Measurements from ENCODE around the gene UNC119. TPM values are rescaled to one million over a fixed set of nuclear protein-coding genes. Genes with fewer than 3 reads are reported as not detected.
A peak's percentile ranks its signal among the peaks of the same experiment; 100 is the strongest.

The UNC119 gene
- total and polyA plus RNA-seq, 2 of the 13 experiments (the other 11 are each of a cell fraction or from before 2014, with no cell fraction given) = 10.4 to 63.1 TPM

DNA sequence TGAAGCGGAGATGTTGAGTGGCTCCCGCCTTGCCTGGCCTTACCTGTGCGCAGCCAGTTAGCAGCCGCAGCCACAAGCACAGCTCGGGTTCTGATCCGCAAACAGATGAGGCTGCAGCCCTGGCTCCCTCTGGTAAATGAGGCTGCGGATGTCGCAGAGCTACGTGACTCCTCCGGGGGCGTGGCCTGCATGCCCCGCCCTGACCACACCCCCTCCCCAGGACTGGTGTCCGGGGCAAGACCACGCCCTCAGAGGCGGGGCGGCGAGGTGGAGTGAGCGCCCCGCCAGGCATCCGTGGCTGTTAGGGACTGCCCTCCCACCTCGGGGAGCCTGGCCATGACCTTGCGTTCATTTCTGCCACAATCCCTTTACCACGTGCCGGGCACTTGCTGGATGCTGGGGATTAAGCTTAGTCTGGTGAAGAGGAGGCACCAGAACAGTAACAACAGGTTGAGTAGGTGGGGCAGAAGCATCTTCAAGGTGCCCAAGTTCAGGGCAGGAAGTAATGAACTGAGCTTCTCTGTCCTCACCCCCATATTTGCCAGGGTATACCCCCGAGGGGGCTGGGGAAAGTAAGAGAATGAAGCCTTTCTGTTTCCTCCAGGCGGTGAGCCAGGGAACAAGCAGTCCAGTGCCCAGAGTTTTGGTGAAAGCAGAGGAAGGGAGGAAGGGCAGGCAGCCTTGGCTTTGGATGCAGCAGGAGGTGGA, 24.5 kb upstream of the UNC119 start, which contains the start of gene ALDOC (continued):
- TF ChIP-seq, protein P1, sequence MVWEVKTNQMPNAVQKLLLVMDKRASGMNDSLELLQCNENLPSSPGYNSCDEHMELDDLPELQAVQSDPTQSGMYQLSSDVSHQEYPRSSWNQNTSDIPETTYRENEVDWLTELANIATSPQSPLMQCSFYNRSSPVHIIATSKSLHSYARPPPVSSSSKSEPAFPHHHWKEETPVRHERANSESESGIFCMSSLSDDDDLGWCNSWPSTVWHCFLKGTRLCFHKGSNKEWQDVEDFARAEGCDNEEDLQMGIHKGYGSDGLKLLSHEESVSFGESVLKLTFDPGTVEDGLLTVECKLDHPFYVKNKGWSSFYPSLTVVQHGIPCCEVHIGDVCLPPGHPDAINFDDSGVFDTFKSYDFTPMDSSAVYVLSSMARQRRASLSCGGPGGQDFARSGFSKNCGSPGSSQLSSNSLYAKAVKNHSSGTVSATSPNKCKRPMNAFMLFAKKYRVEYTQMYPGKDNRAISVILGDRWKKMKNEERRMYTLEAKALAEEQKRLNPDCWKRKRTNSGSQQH (CRISPR knock-in tag; IDR thresholded peaks at IDR 0.05; ENCODE audit: low read depth) = peak; percentile 84; the same call in 1 of the 2 replicates
- TF ChIP-seq ZNF446 (CRISPR knock-in tag; IDR thresholded peaks at IDR 0.05) = no peak
- peak; percentile 77; the same call in 1 of the 2 replicates for TF ChIP-seq SAFB2 (CRISPR knock-in tag; IDR thresholded peaks at IDR 0.05; ENCODE audit: borderline replicate concordance, low read depth)
- TF ChIP-seq RAD21 (CRISPR knock-in tag; IDR thresholded peaks at IDR 0.05) = no peak; the same call in 1 of the 2 replicates
- TF ChIP-seq SP1 (IDR thresholded peaks at IDR 0.05) = no peak
- peak; percentile 98 for TF ChIP-seq SP1 (CRISPR knock-in tag; IDR thresholded peaks at IDR 0.05)
- TF ChIP-seq, protein P2, sequence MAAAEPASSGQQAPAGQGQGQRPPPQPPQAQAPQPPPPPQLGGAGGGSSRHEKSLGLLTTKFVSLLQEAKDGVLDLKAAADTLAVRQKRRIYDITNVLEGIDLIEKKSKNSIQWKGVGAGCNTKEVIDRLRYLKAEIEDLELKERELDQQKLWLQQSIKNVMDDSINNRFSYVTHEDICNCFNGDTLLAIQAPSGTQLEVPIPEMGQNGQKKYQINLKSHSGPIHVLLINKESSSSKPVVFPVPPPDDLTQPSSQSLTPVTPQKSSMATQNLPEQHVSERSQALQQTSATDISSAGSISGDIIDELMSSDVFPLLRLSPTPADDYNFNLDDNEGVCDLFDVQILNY (CRISPR knock-in tag; conservative IDR thresholded peaks at IDR 0.05) = no peak
- TF ChIP-seq FLYWCH1 (CRISPR knock-in tag; IDR thresholded peaks at IDR 0.05) = 0 out of 2 replicates have a peak, but pooled peaks have one; percentile 27
- TF ChIP-seq, protein P3, sequence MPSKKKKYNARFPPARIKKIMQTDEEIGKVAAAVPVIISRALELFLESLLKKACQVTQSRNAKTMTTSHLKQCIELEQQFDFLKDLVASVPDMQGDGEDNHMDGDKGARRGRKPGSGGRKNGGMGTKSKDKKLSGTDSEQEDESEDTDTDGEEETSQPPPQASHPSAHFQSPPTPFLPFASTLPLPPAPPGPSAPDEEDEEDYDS (CRISPR knock-in tag; IDR thresholded peaks at IDR 0.05) = peak; percentile 96
- TF ChIP-seq SALL2 (CRISPR knock-in tag; IDR thresholded peaks at IDR 0.05) = no peak
- no peak for TF ChIP-seq ZNF724P (CRISPR knock-in tag; IDR thresholded peaks at IDR 0.05; ENCODE audit: borderline replicate concordance)
- TF ChIP-seq RFXANK (CRISPR knock-in tag; IDR thresholded peaks at IDR 0.05) = no peak
- no peak for TF ChIP-seq EZH2 (conservative IDR thresholded peaks at IDR 0.05; ENCODE audit: low read depth, low read length)
- no peak for TF ChIP-seq ZFAT (CRISPR knock-in tag; conservative IDR thresholded peaks at IDR 0.05)
- TF ChIP-seq, protein P4, sequence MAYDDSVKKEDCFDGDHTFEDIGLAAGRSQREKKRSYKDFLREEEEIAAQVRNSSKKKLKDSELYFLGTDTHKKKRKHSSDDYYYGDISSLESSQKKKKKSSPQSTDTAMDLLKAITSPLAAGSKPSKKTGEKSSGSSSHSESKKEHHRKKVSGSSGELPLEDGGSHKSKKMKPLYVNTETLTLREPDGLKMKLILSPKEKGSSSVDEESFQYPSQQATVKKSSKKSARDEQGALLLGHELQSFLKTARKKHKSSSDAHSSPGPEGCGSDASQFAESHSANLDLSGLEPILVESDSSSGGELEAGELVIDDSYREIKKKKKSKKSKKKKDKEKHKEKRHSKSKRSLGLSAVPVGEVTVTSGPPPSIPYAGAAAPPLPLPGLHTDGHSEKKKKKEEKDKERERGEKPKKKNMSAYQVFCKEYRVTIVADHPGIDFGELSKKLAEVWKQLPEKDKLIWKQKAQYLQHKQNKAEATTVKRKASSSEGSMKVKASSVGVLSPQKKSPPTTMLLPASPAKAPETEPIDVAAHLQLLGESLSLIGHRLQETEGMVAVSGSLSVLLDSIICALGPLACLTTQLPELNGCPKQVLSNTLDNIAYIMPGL (CRISPR knock-in tag; IDR thresholded peaks at IDR 0.05; ENCODE audit: borderline replicate concordance in 1 of 2, low read depth in 1 of 2) = 0 out of 4 replicates have a peak, but pooled peaks of 1 of the 2 experiments have one; percentile 53
- TF ChIP-seq, protein P5, sequence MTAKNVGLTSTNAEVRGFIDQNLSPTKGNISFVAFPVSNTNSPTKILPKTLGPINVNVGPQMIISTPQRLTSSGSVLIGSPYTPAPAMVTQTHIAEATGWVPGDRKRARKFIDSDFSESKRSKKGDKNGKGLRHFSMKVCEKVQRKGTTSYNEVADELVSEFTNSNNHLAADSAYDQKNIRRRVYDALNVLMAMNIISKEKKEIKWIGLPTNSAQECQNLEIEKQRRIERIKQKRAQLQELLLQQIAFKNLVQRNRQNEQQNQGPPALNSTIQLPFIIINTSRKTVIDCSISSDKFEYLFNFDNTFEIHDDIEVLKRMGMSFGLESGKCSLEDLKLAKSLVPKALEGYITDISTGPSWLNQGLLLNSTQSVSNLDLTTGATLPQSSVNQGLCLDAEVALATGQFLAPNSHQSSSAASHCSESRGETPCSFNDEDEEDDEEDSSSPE (CRISPR knock-in tag; IDR thresholded peaks at IDR 0.05) = peak; percentile 60; the same call in 1 of the 2 replicates
- no peak for TF ChIP-seq ZNF660 (CRISPR knock-in tag; IDR thresholded peaks at IDR 0.05; ENCODE audit: borderline replicate concordance, low read depth)
- no peak for TF ChIP-seq SNAI1 (CRISPR knock-in tag; IDR thresholded peaks at IDR 0.05; ENCODE audit: borderline replicate concordance)
- no peak for TF ChIP-seq EHMT2 (IDR thresholded peaks at IDR 0.05; ENCODE audit: borderline replicate concordance, low read depth, low read length)
- TF ChIP-seq CENPX (CRISPR knock-in tag; IDR thresholded peaks at IDR 0.05) = no peak
- TF ChIP-seq, protein P6, sequence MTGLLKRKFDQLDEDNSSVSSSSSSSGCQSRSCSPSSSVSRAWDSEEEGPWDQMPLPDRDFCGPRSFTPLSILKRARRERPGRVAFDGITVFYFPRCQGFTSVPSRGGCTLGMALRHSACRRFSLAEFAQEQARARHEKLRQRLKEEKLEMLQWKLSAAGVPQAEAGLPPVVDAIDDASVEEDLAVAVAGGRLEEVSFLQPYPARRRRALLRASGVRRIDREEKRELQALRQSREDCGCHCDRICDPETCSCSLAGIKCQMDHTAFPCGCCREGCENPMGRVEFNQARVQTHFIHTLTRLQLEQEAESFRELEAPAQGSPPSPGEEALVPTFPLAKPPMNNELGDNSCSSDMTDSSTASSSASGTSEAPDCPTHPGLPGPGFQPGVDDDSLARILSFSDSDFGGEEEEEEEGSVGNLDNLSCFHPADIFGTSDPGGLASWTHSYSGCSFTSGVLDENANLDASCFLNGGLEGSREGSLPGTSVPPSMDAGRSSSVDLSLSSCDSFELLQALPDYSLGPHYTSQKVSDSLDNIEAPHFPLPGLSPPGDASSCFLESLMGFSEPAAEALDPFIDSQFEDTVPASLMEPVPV (CRISPR knock-in tag; IDR thresholded peaks at IDR 0.05) = 0 out of 2 replicates have a peak, but pooled peaks have one; percentile 47
